T-helper 9 cell (primary cell): ENCODE results near the gene PIK3AP1.
"Not testable (repeated sequence)": the region's sequence is repeated elsewhere in the genome, so short reads cannot be mapped to it uniquely, and the experiment has no call there.

ENCODE experiments used
- DNase-seq: peaks from one replicate; pipeline ENCODE4 v3.0.0-alpha.2; 2020

Gene PIK3AP1

DNA sequence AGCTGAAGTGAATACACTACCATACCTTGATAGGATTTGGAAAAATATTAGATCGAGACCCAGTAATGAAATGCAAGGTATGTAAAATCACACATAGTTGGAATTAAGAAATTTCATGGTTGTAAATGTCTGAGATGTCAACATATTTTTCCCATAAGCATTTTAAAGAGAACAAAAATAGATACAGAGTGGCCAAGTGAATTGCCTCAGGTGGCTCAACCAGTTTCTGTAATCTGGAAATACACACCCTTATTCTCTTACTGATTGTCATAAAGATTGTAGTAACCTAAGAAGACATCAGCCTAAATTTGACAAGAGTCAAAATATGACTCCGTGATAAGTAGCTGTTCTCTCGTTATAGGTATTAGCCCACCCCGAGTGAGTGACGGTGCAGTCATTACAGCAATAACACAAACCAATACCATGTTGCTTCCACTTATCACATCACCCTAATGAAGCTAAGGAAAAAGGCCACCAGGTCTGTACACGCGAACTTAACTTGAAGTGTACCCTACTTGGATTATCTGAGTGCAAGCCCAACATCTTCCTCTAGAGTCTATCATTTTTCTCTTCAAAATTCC is 23.4 kb downstream of the PIK3AP1 start:
- no peak for DNase-seq

DNA sequence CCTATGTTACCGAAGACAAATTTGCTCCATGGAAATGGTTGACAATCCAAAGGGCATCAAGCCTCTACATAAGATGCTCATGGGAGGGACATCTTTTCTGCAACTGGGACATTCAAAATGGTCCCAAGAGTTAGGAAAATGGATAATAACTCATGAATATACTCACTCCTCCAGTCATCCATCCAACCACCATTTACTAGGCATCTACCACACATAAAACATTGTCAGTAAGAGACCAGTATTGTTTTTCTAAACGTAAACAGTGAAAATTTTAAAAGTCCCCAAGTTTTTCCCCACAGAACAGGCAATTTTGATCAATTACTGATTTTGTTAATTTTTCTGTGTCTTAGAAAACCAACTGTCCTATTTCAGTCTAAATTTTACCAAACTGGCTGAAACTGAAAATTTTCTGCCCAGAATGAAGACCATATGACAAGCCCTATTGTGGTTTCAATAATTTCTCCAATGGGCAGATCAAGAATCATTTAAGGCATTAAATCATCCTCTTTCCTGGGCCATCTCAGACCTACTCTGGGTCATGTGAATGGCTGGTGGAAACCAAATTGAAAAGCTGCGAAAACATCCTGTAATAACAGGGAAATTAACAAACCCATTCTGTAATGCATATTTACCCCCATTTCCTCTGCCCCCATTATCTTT is 24.2 kb downstream of the PIK3AP1 start:
- DNase-seq: no peak

DNA sequence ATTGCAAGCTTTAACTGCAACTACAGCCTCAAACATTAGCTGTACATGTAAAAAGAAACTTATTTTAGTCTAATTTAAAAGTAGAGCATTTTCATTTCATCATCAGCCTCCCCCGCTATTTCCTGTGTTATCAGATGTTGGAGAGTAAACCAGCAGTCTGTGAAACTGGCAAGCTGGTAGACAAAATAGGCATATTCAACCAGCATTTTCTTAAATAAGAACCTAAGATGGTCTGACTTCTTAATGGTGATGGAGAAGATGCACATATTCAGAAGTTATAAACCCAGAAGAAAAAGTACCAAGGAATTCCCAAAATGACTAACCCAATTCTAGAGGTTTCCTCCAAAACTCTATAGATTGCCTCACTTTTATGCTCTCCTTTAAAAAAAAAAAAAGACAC is 24.9 kb downstream of the PIK3AP1 start:
- DNase-seq: no peak

DNA sequence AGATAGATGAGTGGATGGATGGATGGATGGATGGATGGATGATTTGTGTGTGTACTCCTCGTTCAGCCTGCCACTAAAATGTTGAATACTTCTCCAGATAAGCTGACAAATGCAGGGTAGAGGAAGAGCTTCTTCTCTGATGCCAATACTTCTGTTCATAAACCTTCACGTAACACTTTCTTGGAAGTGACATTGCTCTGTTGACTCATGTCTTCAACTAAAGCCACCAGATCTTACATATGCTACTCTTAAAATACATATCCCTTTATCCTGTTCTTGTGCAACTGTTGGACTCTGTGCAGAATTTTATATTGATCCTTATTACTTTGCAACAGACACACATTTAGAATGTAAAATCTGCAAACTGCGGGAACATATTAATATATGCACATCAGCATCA is 26.9 kb downstream of the PIK3AP1 start:
- no peak for DNase-seq

DNA sequence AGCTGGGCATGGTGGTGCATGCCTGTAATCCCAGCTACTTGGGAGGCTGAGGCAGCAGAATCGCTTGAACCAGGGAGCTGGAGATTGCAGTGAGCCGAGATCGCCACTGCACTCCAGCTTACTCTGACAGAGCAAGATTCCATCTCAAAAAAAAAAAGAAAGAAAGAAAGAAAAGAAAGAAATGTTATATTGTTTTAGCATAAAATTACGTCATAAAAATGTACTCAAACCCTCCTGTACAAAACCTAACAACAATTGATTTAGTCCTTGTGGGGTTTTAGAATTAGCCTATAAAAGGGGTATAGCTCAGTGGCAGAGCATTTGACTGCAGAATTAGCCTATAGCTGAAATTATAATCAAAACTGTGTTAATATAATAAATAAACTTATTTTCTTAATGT is 27.9 kb downstream of the PIK3AP1 start:
- no peak for DNase-seq

DNA sequence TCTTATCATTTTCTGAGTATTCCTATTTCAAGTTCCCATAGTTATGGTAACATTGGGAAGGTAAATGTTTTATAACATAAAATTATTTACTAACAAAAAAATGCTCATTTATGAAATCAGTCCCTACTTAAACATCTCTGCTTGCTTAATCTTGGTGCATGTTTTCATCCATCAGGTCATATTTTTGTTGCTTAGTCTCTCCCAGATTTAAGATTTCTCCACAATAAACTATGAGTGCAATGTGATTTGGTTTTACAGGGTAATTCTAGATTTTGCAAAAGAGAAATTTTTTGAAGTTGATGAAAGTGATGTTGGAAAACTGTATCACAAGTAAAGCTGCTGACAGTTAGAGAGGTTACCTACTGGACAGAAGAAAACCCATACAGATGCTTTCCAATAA is 28.6 kb downstream of the PIK3AP1 start:
- DNase-seq: no peak

DNA sequence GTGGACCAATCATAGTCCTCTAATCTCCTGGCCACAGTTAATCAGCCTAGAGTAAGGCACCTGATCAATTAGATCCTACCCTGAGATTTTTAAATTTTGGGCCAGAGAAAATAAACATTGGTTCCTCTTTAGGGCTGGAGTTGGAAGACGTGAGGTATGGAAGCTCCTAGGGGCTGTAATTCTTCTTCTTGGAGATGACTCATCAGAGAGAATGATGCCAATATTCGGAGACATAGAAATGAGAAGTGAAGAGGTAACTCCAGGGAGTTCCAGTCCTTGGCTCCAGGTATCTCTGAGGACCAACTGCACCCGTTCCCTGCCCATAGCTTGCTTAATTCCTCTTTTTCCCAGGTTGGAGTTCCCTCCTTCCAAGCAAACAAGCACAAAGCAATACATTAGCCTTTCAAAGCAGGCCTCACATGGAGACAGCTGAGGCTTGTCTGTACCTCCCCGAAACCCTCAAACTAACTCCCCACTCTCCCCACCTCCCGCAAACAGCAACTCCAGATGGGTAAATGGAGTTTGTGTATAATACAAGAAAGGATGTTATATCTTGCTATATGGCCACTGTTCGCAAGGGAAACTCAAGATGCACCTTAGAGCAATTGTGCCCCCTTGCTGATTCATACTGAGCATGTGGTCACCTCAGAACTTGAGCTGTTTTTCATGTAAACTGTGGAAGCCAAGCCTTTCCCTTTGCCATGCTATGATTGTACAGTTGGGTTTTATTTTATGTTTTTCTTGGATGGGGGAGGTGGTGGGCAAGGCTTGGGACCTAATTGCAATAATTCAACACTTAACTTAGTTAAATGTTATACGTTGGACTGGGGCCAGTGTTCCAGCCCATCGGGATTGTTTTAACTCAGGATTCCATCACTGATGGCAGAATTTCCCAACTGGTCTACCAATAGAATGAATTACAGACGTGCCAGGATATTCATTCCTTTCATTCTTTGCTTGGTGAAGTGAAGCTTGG is 29.3 kb downstream of the PIK3AP1 start:
- no peak for DNase-seq

DNA sequence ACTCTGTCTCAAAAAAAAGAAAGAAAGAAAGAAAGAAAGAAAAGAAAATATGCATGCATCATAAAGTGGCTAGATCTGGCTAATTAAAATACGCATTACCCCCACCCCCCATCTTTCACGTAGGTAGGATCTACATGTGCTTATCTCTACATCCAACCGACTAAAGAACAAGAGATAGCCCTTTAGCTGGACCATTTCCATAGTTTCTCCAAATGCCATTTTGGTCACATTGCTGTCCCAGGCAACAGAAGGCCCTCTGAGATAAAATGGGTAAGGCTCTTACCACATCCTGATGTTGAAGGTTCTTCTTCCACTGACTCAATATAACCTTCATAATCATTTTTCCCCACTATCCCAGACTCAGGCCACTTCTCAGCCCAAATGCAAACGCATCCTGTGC is 31.5 kb downstream of the PIK3AP1 start:
- DNase-seq: no peak

DNA sequence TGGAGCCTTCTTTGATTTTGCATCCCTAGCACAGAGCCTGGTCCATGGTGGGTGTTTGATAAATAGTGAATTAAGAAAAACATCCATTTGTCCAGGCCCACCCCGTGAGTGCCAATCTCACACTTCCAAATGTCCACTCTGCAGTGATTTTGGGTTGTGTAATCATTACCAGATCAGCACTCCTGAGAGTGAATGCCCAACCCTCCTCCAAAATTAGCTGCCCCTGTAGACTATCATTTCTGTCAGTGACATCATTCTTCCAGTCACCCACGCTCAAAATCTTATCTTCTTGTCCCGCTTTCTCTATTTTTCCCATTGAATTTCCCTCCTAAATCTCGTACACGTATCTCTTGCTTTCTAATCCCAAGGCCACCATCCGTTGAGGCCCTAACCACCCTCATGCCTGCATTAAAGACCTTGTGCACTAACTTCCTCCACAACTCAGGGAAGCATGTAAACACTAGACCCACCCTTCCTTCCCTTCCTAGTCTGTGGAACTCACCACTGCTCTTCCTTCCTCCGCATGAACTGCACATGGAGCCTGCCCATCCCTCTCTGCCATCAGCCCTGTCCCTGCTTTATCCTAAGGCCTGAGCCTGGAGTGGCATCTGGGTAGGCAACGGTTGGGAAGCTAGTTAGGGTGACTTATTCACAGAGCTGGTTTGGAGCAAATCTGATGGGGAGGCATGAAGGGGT is 32.8 kb downstream of the PIK3AP1 start:
- no peak for DNase-seq

DNA sequence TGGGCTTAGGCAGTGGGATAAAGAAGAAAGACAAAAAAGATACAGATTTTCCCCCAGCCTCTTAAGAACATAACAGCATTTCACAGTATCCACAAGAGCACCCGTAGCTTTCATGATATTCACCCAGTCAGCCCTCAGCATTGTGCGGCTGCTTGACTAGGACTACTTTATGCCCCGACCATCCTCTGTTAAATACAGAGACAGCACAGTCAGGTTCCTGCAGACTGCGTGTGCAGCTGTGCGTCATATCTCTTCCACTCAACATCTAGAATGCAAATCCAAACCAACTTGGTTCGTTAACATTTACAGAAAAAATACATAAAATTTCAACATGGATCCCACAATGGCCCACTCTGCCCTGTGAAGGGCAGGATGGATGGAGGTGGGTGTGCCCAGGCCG is 33.8 kb downstream of the PIK3AP1 start:
- DNase-seq: no peak

DNA sequence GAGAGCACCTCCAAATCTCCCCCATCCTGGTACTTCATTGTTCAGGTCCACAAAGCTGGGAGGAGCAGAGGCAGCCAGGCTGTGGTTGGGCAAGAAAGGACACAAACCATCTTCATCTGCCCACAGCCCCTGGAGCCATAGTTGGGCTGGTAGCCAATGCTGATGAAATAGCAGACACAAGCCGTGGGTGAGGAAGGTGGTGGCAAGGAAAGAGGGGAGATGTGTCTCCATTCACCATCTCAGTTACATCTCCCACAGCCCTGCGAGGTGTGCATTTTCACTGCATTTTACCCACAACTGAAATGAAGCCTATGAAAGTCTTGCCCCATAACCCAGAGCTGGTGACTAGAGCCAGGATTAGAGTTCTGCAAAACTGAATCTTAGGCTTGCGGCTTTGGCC is 35.0 kb downstream of the PIK3AP1 start:
- DNase-seq: no peak

DNA sequence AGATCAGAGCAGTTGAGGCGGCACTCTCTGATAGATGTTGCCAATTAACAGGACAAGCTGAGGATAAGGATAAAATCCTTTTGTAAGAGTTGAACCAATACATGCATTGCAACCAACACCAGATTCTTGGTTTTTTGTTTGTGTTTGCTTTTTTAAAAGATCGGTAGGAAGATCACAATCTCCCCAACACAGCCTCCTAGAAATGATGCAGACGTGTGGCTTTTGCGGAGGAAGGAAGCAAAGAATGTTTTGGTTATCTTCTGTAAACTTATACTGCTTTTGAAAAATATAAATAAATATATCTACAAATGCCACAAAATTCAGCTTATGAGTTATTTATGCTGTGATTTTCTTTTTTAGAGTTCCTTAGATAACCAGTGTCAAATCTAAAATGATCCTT is 35.5 kb downstream of the PIK3AP1 start:
- DNase-seq: no peak

DNA sequence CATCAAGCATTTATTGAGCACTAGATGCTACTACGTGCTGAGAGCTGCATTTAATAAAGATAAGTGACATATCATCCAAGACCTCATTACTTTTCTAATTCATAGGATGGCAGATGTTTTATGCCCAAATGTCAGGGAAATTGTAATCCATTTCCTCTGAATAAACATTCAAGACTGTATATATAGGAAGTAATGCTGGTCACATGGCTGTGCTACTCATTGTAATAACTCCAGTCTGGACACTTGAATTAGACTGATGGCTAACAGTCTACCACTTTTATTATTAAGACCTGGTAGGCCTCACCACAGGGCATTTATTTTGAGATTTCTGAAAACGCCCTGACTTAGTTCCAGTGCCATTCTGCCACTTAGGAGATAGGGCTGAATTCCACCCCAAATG is 36.6 kb downstream of the PIK3AP1 start:
- DNase-seq: no peak

DNA sequence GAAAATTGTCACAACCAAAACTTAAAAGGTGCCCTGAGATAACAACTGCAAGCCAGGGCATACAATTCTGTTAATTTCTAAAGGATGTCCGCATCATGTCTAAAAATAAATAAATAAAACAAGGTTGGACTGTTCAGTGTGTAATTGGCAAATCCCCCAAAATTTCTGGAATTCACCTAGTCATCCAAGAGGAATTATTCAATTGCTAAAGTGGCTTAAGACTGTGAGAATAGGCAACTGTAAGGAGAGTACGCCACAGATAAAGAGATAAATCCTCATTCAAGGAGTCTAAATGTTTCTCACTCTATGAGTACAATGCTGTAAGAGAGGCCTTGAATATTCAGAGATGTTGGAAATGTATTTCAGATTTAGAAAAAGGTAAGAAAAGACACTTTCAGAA is 37.2 kb downstream of the PIK3AP1 start:
- no peak for DNase-seq

DNA sequence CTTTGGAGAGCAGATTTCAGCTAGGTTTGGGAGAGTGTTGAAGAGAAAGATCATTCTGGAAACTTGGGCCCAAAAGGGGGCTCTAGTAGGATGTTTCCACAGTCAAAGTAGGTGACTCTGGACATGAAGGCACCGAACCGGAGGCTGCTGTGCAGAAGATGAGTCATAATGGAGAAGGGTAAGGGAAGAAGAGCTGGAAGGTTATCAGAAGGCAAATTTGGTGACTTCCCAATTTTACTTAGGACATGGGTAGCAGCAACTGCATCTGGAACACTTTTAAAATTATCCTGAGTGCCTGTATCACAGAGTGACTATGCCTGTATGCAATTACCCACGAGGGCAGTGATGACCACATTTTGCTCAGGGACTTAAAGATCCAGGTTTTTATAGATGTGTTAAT is 38.8 kb downstream of the PIK3AP1 start:
- DNase-seq: no peak

DNA sequence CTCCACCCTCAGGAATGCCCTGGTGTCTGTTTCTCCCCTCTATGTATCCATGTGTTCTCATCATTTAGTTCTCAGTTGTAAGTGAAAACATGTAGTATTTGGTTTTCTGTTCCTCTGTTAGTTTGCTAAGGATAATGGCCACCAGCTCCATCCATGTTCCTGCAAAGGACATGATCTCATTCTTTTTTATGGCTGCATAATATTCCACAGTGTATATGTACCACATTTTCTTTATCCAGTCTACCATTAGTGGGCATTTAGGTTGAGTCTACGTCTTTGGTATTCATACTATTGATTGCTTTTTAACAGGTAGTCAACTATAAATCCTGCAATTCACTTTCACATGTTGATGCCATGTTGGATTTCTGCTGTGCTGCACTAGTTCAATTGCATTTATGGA is 39.9 kb downstream of the PIK3AP1 start:
- not testable (repeated sequence) for DNase-seq

DNA sequence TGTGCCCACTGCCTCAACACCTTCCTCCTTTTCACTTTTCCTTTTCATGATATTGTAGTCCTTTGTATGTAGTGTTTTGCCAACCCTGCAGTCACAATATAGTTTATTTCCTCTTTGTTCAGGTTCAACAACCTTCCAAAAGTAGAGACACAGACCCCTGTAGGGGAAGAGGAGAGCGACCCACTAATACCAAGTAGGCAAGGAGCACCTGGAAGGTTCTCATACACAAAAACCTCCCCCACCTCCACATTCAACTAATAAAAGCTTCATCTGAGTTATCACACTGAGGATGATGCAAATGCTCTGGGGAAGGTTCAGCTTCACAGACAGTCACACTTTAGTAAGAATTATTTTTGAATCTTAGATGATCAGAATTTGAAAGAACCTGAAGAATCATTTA is 41.6 kb downstream of the PIK3AP1 start:
- no peak for DNase-seq

DNA sequence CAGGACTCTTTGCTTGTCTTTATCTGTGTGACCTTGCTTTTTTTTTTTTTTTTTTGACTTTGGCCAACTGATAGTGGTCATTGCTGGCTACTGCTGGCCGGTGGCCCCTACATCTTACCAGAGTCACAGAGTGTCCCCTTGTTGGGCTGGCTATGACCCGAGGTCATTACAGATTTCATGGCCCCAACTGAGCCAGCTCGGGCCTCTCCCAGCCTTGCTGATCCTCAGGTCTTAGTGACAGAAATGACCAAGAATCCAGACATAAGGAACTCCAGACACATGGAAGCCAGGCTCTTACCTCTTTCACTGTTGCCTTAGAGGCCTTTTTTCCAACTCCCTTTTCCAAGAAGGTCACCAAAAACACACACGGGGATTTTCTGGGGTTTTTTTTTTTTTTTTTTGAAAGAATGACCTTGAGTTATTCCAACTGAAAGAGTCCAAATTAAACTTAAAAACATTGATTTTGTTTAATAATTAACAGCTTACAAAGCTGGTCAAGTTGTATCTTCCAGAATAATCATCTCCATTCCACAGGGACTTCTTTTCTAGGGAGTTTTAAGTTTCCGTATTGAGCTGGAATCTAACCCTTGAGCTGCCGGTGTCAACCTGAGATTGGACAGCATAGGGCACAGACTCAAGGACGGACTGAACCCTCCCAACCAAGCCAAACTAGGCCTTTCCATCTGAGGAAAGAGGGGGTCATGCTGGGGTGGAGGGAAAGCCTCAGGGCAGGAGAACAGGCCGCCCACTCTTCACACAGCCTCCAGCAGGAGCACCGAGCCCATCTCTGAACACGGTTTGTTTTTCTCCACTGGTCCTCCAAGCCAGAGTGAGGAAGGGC is 43.8 kb downstream of the PIK3AP1 start:
- DNase-seq: no peak

DNA sequence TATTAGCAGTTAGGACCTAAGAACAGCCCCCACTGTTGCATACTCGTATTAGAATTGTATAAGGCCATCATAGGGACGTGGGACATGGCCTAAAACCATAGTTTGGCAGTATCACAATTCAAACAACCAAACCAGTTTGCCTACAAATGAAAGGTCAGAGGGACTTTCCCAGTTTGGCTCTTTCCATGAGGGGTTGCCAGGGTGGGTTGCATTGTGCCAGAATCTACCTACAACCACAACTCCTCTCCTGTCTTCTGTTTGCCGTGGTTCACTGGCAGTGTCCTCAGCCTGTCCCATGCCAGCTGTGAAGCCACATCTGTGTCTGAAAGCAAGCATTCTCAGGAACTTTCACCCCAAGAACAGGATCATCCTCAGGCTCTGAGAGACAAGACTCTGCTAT is 44.5 kb downstream of the PIK3AP1 start:
- no peak for DNase-seq

DNA sequence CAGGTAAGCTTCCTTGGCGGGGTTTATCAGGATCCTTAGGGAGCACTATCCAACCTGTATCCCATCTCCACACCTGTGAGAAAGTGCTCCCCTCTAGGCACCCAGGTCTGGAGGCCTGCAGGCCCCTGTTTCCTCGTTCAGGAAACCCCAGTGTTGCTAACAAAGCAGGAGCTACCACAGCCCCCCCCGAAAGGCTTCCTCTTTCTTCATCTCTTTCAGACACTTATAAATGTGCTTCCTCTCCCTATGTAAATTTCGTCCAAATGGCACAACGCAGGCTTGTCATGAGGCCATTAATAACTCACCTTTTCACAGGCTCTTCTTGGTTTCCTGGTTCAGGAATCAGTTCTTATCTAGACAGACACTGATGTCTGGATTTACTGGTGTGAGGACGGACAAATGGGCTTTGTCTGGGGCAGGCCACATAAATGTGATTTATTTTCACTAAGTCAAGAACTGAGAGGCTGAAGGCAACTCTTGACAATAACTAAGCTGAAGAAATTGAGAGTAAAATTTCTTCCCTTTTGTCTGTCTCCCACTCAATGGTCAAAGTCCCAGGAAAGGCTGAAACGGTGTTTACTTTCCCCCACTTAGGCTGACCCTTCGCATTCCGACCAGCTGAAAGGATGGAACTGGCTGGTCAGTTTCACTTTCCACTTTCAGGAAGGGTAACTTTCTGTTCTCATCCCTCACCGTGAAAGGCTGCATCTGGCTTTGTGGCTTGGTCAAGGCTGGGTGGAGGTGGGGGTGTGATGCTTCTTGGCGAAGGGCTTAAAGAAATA is 46.8 kb downstream of the PIK3AP1 start:
- no peak for DNase-seq

DNA sequence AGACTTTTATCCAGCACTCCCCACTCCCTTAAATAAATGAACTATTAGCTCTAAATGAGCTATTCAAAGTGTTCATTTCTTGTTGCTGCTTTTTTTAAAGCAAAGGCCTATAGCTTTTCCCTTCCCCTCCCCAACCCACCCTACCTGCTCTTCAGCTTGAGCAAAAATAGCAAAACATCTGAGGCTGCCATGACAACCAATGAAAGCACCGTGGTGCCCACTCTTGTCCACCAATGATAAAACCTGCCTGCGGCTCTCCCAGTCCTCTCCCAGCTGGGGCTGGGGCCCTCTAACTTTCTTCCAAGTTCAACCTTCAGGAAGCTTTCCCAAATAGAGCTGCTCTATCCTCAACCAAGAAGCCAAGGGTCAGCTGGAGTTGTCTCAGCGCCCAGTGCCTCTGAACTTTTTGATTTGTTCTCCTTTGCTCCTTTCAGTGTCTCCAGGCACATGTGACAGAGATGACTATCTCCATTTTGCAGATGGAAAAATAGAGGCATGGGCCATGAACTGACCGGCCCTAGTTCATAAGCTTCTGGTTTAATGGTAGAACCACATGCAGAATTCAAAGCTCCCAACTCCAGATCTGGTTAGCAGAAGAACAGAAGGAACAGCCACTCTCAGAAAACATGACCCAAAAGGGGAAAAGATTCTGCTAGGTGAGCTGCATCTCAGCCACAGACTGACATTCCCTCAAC is 47.7 kb downstream of the PIK3AP1 start:
- no peak for DNase-seq
